HG02840 (cell line): ENCODE results near the gene METTL26.
"Not testable (repeated sequence)": the region's sequence is repeated elsewhere in the genome, so short reads cannot be mapped to it uniquely, and the experiment has no call there.

ENCODE experiments used
- ATAC-seq: cut with Tn5 transposase; IDR thresholded peaks from one replicate; pipeline ENCODE4 v1.9.1; 2021; ENCODE audit warnings: mild to moderate bottlenecking, moderate library complexity, moderate number of reproducible peaks; ENCODE audit not compliant: unreplicated experiment, low FRiP score

METTL26 gene

GRCh38 chr16:606656-607307, 29.3 kb downstream of the METTL26 start:
- ATAC-seq: no peak

GRCh38 chr16:603933-604332, 32.2 kb downstream of the METTL26 start:
- ATAC-seq: no peak

- ATAC-seq: no peak
These were observed 35.3 kb downstream of the METTL26 start for GRCh38 chr16:600781-601180.

- ATAC-seq: no peak
These were observed 37.0 kb downstream of the METTL26 start for GRCh38 chr16:598823-599739.

GRCh38 chr16:597655-598054, 38.5 kb downstream of the METTL26 start:
- ATAC-seq: not testable (repeated sequence)

GRCh38 chr16:596736-597060, 39.4 kb downstream of the METTL26 start:
- no peak for ATAC-seq

- no peak for ATAC-seq
These were observed 40.0 kb downstream of the METTL26 start for GRCh38 chr16:595942-596735.

- no peak for ATAC-seq
These were observed 41.0 kb downstream of the METTL26 start for GRCh38 chr16:595094-595528.

- ATAC-seq: no peak
These were observed 42.3 kb downstream of the METTL26 start for GRCh38 chr16:593807-594206.

- no peak for ATAC-seq
These were observed 42.7 kb downstream of the METTL26 start for GRCh38 chr16:593406-593805.

- no peak for ATAC-seq
These were observed 43.4 kb downstream of the METTL26 start for GRCh38 chr16:592518-593306.

- ATAC-seq: no peak
These were observed 44.1 kb downstream of the METTL26 start for GRCh38 chr16:591892-592517.

GRCh38 chr16:591231-591630, 44.9 kb downstream of the METTL26 start:
- ATAC-seq: no peak

- no peak for ATAC-seq
These were observed 45.3 kb downstream of the METTL26 start for GRCh38 chr16:590815-591200.

GRCh38 chr16:590188-590814, 45.8 kb downstream of the METTL26 start:
- peak; percentile 1 for ATAC-seq

GRCh38 chr16:589658-590187, 46.4 kb downstream of the METTL26 start, which contains the start of gene RAB40C:
Gene RAB40C (plus strand): TSS chr16:590066. CDS start chr16:590292, 226 bp downstream.
- ATAC-seq: peak; percentile 74

- ATAC-seq: peak; percentile 81
These were observed 47.0 kb downstream of the METTL26 start for GRCh38 chr16:588889-589657.

- ATAC-seq: peak; percentile 3
These were observed 47.5 kb downstream of the METTL26 start for GRCh38 chr16:588639-588888.
